ENCODE measurements around the gene VSTM2L.

Gene VSTM2L

DNA sequence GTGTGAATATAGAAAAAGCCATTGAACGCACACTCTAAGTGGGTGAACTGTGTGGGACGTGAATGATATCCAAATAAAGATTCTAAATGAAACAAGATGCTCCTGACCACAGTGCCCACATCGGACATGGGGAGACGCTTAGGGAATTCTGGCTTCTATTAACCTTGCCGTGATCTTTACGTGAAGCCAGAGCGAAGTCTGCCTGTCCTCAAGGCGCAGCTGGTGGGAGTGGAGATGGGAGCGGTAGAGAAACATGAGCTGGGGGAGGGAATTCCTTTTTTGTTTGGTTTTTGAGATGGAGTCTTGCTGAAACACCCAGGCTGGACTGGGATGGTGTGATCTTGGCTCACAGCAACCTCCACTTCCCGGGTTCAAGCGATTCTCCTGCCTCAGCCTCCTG lies 46.0 kb downstream of the VSTM2L start:
- TF ChIP-seq, protein P1, sequence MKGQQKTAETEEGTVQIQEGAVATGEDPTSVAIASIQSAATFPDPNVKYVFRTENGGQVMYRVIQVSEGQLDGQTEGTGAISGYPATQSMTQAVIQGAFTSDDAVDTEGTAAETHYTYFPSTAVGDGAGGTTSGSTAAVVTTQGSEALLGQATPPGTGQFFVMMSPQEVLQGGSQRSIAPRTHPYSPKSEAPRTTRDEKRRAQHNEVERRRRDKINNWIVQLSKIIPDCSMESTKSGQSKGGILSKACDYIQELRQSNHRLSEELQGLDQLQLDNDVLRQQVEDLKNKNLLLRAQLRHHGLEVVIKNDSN (IDR thresholded peaks at IDR 0.05) = no peak
- no peak for TF ChIP-seq TCF12 (IDR thresholded peaks at IDR 0.05; ENCODE audit: low read depth)
- TF ChIP-seq EP300 (IDR thresholded peaks at IDR 0.05; ENCODE audit: borderline replicate concordance) = no peak
- no peak for TF ChIP-seq ZBTB7A (IDR thresholded peaks at IDR 0.05; ENCODE audit: low read depth)
- no peak for TF ChIP-seq CEBPB (IDR thresholded peaks at IDR 0.05)
- no peak for TF ChIP-seq TAF1 (IDR thresholded peaks at IDR 0.05; ENCODE audit: low read depth)
- TF ChIP-seq CREB1 (IDR thresholded peaks at IDR 0.05; ENCODE audit: low read depth) = no peak
- TF ChIP-seq NFIC (IDR thresholded peaks at IDR 0.05) = no peak
- TF ChIP-seq YY1 (IDR thresholded peaks at IDR 0.05; ENCODE audit: low read depth) = no peak
- no peak for TF ChIP-seq FOXM1 (IDR thresholded peaks at IDR 0.05; ENCODE audit: borderline replicate concordance, low read depth)
- TF ChIP-seq EGR1 (IDR thresholded peaks at IDR 0.05) = no peak
- no peak for TF ChIP-seq TEAD4 (IDR thresholded peaks at IDR 0.05)
- no peak for TF ChIP-seq RAD21 (IDR thresholded peaks at IDR 0.05; ENCODE audit: low read depth)
- TF ChIP-seq, protein P2, sequence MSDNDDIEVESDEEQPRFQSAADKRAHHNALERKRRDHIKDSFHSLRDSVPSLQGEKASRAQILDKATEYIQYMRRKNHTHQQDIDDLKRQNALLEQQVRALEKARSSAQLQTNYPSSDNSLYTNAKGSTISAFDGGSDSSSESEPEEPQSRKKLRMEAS (IDR thresholded peaks at IDR 0.05) = no peak
- TF ChIP-seq, protein P3, sequence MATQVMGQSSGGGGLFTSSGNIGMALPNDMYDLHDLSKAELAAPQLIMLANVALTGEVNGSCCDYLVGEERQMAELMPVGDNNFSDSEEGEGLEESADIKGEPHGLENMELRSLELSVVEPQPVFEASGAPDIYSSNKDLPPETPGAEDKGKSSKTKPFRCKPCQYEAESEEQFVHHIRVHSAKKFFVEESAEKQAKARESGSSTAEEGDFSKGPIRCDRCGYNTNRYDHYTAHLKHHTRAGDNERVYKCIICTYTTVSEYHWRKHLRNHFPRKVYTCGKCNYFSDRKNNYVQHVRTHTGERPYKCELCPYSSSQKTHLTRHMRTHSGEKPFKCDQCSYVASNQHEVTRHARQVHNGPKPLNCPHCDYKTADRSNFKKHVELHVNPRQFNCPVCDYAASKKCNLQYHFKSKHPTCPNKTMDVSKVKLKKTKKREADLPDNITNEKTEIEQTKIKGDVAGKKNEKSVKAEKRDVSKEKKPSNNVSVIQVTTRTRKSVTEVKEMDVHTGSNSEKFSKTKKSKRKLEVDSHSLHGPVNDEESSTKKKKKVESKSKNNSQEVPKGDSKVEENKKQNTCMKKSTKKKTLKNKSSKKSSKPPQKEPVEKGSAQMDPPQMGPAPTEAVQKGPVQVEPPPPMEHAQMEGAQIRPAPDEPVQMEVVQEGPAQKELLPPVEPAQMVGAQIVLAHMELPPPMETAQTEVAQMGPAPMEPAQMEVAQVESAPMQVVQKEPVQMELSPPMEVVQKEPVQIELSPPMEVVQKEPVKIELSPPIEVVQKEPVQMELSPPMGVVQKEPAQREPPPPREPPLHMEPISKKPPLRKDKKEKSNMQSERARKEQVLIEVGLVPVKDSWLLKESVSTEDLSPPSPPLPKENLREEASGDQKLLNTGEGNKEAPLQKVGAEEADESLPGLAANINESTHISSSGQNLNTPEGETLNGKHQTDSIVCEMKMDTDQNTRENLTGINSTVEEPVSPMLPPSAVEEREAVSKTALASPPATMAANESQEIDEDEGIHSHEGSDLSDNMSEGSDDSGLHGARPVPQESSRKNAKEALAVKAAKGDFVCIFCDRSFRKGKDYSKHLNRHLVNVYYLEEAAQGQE (IDR thresholded peaks at IDR 0.05; ENCODE audit: low read depth) = no peak

DNA sequence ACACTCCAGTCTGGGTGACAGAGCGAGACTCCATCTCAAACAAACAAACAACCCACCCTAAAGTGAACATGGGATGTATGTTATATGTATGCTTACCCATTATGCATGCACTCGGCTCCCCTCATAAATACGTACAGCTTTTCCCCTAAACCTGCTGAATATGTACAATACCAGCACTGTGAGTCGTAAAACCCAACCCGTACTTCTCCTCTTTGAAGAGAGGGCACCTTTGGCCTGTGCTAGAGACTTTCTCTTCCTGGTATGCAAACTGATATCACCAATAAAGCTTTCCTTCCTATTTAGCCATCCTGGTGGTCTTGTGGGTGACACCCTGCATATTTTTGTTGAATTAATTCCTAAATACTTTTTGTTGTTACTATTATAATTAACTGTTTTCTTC lies 51.3 kb downstream of the VSTM2L start:
- no peak for TF ChIP-seq EP300 (IDR thresholded peaks at IDR 0.05; ENCODE audit: borderline replicate concordance)
- no peak for TF ChIP-seq RAD21 (IDR thresholded peaks at IDR 0.05; ENCODE audit: low read depth)
- no peak for TF ChIP-seq ZBTB7A (IDR thresholded peaks at IDR 0.05; ENCODE audit: low read depth)
- TF ChIP-seq TAF1 (IDR thresholded peaks at IDR 0.05; ENCODE audit: low read depth) = no peak
- TF ChIP-seq TEAD4 (IDR thresholded peaks at IDR 0.05) = no peak
- TF ChIP-seq NFIC (IDR thresholded peaks at IDR 0.05) = no peak

DNA sequence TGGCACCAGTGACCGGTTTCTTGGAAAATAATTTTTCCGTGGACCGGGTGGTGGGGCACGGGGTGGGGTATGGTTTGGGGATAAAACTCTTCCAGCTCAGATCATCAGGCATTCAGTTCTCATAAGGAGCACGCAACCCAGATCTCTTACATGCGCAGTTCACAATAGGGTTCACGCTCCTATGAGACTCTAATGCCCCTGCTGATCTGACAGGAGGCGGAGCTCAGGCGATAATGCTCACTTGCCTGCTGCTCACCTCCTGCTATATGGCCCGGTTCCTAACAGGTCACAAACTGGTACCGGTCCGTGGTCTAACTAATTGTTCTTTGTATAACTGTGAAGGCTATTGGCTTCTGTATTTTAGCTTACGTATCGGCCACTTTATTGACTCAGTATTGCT lies 51.7 kb downstream of the VSTM2L start:
- TF ChIP-seq RAD21 (IDR thresholded peaks at IDR 0.05; ENCODE audit: low read depth) (no peak), FOXM1 (IDR thresholded peaks at IDR 0.05; ENCODE audit: borderline replicate concordance, low read depth) (no peak), NFIC (IDR thresholded peaks at IDR 0.05) (no peak), TCF12 (IDR thresholded peaks at IDR 0.05; ENCODE audit: low read depth) (no peak), CREB1 (IDR thresholded peaks at IDR 0.05; ENCODE audit: low read depth) (no peak), TAF1 (IDR thresholded peaks at IDR 0.05; ENCODE audit: low read depth) (no peak)
- TF ChIP-seq, protein P2 (IDR thresholded peaks at IDR 0.05) = no peak

DNA sequence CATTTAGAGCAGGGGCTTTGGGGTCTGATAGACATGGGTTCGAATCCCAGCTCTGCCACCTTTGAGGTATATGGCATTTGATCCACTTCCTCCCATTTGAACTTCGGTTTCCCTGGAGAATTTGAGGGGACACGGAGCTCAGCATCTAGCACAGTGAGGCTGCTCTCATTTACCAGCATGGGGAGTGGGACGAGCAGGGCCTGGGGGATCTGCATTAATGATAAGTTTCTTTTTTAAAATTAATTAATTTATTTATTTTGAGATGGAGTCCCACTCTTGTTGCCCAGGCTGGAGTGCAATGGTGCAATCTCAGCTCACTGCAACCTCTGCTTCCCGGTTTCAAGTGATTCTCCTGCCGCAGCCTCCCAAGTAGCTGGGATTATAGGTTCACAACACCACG lies 52.6 kb downstream of the VSTM2L start:
- no peak for TF ChIP-seq TEAD4 (IDR thresholded peaks at IDR 0.05)
- no peak for TF ChIP-seq EP300 (IDR thresholded peaks at IDR 0.05; ENCODE audit: borderline replicate concordance)
- TF ChIP-seq RAD21 (IDR thresholded peaks at IDR 0.05; ENCODE audit: low read depth) = no peak
- TF ChIP-seq, protein P1 (IDR thresholded peaks at IDR 0.05) = no peak
- no peak for TF ChIP-seq TCF12 (IDR thresholded peaks at IDR 0.05; ENCODE audit: low read depth)
- TF ChIP-seq CREB1 (IDR thresholded peaks at IDR 0.05; ENCODE audit: low read depth) = no peak
- no peak for TF ChIP-seq YY1 (IDR thresholded peaks at IDR 0.05; ENCODE audit: low read depth)
- no peak for TF ChIP-seq ZBTB7A (IDR thresholded peaks at IDR 0.05; ENCODE audit: low read depth)
- TF ChIP-seq TAF1 (IDR thresholded peaks at IDR 0.05; ENCODE audit: low read depth) = no peak
- TF ChIP-seq NFIC (IDR thresholded peaks at IDR 0.05) = no peak
- TF ChIP-seq CEBPB (IDR thresholded peaks at IDR 0.05) = no peak
- TF ChIP-seq, protein P3 (IDR thresholded peaks at IDR 0.05; ENCODE audit: low read depth) = no peak
- no peak for TF ChIP-seq FOXM1 (IDR thresholded peaks at IDR 0.05; ENCODE audit: borderline replicate concordance, low read depth)
- TF ChIP-seq, protein P2 (IDR thresholded peaks at IDR 0.05) = no peak
- TF ChIP-seq EGR1 (IDR thresholded peaks at IDR 0.05) = no peak

DNA sequence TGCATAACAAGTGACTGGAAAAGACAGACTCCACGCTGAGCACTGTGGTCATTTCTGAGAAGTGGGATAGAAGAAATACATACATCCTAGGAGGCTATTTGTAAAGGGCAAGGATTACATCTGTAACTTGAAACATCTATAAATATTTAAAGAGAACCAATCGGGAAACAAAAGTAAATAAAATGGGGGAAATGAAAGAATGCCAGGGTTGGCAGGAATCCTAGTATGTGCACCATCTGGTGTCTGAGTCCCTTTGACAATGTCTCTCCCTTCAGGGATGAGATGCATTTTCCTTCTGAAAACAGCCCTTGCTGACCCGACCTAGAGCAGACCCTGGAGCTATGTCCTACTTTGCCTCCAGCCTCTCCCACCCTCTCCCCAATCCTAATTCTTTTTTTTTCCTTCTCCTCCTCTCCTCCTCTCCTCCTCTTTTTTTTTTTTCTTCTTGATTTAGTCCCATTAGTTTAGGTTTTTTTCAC lies 53.2 kb downstream of the VSTM2L start:
- TF ChIP-seq CEBPB (IDR thresholded peaks at IDR 0.05) = no peak
- TF ChIP-seq RAD21 (IDR thresholded peaks at IDR 0.05; ENCODE audit: low read depth) = no peak
- no peak for TF ChIP-seq CREB1 (IDR thresholded peaks at IDR 0.05; ENCODE audit: low read depth)
- no peak for TF ChIP-seq EGR1 (IDR thresholded peaks at IDR 0.05)
- TF ChIP-seq EP300 (IDR thresholded peaks at IDR 0.05; ENCODE audit: borderline replicate concordance) = no peak
- TF ChIP-seq YY1 (IDR thresholded peaks at IDR 0.05; ENCODE audit: low read depth) = no peak
- TF ChIP-seq, protein P1 (IDR thresholded peaks at IDR 0.05) = no peak
- no peak for TF ChIP-seq NFIC (IDR thresholded peaks at IDR 0.05)
- no peak for TF ChIP-seq TAF1 (IDR thresholded peaks at IDR 0.05; ENCODE audit: low read depth)
- no peak for TF ChIP-seq FOXM1 (IDR thresholded peaks at IDR 0.05; ENCODE audit: borderline replicate concordance, low read depth)
- TF ChIP-seq TEAD4 (IDR thresholded peaks at IDR 0.05) = no peak
- no peak for TF ChIP-seq TCF12 (IDR thresholded peaks at IDR 0.05; ENCODE audit: low read depth)
- no peak for TF ChIP-seq ZBTB7A (IDR thresholded peaks at IDR 0.05; ENCODE audit: low read depth)
- TF ChIP-seq, protein P3 (IDR thresholded peaks at IDR 0.05; ENCODE audit: low read depth) = no peak
- TF ChIP-seq, protein P2 (IDR thresholded peaks at IDR 0.05) = no peak

Data from Ishikawa (cell line).